ENCODE data around the gene PLEKHJ1. TPM values are rescaled to one million over a fixed set of nuclear protein-coding genes. Genes with fewer than 3 reads are reported as not detected.
A peak's percentile ranks its signal among the peaks of the same experiment; 100 is the strongest.

PLEKHJ1 gene
- total and polyA plus RNA-seq, 2 of the 13 experiments (the other 11 are each of a cell fraction or from before 2014, with no cell fraction given), result 70.5 to 130 TPM

DNA sequence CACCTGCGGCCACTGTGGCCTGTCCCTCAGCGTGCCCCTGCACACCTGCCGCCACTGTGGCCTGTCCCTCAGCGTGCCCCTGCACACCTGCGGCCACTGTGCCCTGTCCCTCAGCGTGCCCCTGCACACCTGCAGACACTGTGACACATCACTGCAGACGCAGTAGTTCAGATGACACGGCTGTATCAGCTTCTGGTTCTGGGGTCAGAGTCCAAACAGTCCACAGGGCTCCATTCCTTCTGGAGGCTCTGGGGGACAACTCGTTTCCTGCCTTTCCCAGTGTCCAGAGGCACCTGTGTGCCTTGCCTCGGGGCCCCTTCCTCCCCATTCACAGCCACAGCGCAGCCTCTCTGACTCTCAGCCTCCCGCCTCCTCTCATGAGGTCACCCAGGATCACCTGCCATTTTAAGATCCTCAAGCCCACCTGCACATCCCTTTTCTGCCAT lies 6.0 kb upstream of the PLEKHJ1 start (continued):
- TF ChIP-seq LCORL (IDR thresholded peaks at IDR 0.05), result no peak
- no peak for TF ChIP-seq LCORL (CRISPR knock-in tag; IDR thresholded peaks at IDR 0.05)
- TF ChIP-seq RFX1 (IDR thresholded peaks at IDR 0.05), result no peak
- TF ChIP-seq, protein P1, sequence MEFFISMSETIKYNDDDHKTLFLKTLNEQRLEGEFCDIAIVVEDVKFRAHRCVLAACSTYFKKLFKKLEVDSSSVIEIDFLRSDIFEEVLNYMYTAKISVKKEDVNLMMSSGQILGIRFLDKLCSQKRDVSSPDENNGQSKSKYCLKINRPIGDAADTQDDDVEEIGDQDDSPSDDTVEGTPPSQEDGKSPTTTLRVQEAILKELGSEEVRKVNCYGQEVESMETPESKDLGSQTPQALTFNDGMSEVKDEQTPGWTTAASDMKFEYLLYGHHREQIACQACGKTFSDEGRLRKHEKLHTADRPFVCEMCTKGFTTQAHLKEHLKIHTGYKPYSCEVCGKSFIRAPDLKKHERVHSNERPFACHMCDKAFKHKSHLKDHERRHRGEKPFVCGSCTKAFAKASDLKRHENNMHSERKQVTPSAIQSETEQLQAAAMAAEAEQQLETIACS (CRISPR knock-in tag; IDR thresholded peaks at IDR 0.05), result no peak
- TF ChIP-seq, protein P2, sequence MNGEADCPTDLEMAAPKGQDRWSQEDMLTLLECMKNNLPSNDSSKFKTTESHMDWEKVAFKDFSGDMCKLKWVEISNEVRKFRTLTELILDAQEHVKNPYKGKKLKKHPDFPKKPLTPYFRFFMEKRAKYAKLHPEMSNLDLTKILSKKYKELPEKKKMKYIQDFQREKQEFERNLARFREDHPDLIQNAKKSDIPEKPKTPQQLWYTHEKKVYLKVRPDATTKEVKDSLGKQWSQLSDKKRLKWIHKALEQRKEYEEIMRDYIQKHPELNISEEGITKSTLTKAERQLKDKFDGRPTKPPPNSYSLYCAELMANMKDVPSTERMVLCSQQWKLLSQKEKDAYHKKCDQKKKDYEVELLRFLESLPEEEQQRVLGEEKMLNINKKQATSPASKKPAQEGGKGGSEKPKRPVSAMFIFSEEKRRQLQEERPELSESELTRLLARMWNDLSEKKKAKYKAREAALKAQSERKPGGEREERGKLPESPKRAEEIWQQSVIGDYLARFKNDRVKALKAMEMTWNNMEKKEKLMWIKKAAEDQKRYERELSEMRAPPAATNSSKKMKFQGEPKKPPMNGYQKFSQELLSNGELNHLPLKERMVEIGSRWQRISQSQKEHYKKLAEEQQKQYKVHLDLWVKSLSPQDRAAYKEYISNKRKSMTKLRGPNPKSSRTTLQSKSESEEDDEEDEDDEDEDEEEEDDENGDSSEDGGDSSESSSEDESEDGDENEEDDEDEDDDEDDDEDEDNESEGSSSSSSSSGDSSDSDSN (CRISPR knock-in tag; IDR thresholded peaks at IDR 0.05), result peak; percentile 56; the same call in 1 of the 2 replicates
- TF ChIP-seq RFX3 (CRISPR knock-in tag; IDR thresholded peaks at IDR 0.05), result no peak
- peak; percentile 87 for TF ChIP-seq HNF4G (IDR thresholded peaks at IDR 0.05; ENCODE audit: borderline replicate concordance, low read depth, low read length)
- TF ChIP-seq HNF4G (CRISPR knock-in tag; IDR thresholded peaks at IDR 0.05; ENCODE audit: borderline replicate concordance, low read depth), result peak; percentile 87; the same call in 1 of the 2 replicates
- TF ChIP-seq, protein P3, sequence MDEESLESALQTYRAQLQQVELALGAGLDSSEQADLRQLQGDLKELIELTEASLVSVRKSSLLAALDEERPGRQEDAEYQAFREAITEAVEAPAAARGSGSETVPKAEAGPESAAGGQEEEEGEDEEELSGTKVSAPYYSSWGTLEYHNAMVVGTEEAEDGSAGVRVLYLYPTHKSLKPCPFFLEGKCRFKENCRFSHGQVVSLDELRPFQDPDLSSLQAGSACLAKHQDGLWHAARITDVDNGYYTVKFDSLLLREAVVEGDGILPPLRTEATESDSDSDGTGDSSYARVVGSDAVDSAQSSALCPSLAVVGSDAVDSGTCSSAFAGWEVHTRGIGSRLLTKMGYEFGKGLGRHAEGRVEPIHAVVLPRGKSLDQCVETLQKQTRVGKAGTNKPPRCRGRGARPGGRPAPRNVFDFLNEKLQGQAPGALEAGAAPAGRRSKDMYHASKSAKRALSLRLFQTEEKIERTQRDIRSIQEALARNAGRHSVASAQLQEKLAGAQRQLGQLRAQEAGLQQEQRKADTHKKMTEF (CRISPR knock-in tag; IDR thresholded peaks at IDR 0.05), result no peak
- TF ChIP-seq POGZ (CRISPR knock-in tag; IDR thresholded peaks at IDR 0.05), result no peak
- no peak for TF ChIP-seq RXRA (CRISPR knock-in tag; IDR thresholded peaks at IDR 0.05)
- TF ChIP-seq, protein P4, sequence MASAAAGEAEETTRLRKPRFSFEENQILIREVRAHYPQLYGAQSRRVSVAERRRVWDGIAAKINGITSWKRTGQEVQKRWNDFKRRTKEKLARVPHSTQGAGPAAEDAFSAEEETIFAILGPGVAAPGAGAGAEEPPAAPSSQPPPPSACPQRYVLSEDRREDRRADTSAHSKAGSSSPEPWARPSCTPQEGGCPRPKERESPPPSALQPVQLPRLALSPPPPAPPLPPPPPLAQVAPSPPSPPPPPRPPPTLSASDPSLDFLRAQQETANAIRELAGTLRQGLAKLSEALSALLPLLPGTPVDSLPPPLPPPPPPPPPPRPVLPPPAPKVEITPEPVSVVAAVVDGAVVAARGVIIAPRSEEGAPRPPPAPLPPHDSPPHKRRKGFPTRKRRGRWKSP (CRISPR knock-in tag; IDR thresholded peaks at IDR 0.05), result no peak
- no peak for TF ChIP-seq MLXIP (CRISPR knock-in tag; IDR thresholded peaks at IDR 0.05; ENCODE audit: borderline replicate concordance)
- no peak for TF ChIP-seq NFKB2 (CRISPR knock-in tag; IDR thresholded peaks at IDR 0.05; ENCODE audit: borderline replicate concordance)
- TF ChIP-seq MTF1 (CRISPR knock-in tag; IDR thresholded peaks at IDR 0.05), result no peak
- TF ChIP-seq HNF4A (CRISPR knock-in tag; IDR thresholded peaks at IDR 0.05), result peak; percentile 90
